Neuronal stem cell (in vitro differentiated cells): ENCODE results near the gene RARB.

ENCODE experiments used
- DNase-seq: peaks from one replicate; pipeline ENCODE4 v3.0.0-alpha.2; 2013; ENCODE audit warnings: low spot score
- H2AFZ ChIP-seq: one replicate; pipeline ENCODE4 v1.6.1; 2013; ENCODE audit warnings: mild to moderate bottlenecking, low read length, inconsistent platforms
- H2AK5ac ChIP-seq: 2 replicates; pipeline ENCODE4 v1.6.1; 2013; ENCODE audit warnings: low read depth, mild to moderate bottlenecking, inconsistent platforms, low read length, moderate library complexity, mixed read lengths
- H2BK120ac ChIP-seq: 2 replicates; pipeline ENCODE4 v1.6.1; 2013; ENCODE audit warnings: low read depth, mild to moderate bottlenecking, inconsistent platforms, low read length, moderate library complexity, mixed read lengths
- H2BK12ac ChIP-seq: one replicate; pipeline ENCODE4 v1.6.1; 2013; ENCODE audit warnings: low read length, inconsistent platforms
- H2BK15ac ChIP-seq: 2 replicates; pipeline ENCODE4 v1.6.1; 2013; ENCODE audit warnings: mild to moderate bottlenecking, low read length, inconsistent platforms, mixed read lengths
- H2BK5ac ChIP-seq: one replicate; pipeline ENCODE4 v1.6.1; 2013; ENCODE audit warnings: inconsistent platforms, mild to moderate bottlenecking, low read length, moderate library complexity
- H3K14ac ChIP-seq: one replicate; pipeline ENCODE4 v1.6.1; 2013; ENCODE audit warnings: low read length, inconsistent platforms
- H3K18ac ChIP-seq: 2 replicates; pipeline ENCODE4 v1.6.1; 2013; ENCODE audit warnings: low read length, inconsistent platforms
- H3K23ac ChIP-seq: 2 replicates; pipeline ENCODE4 v1.6.1; 2013; ENCODE audit warnings: low read depth, mild to moderate bottlenecking, mixed read lengths, low read length, inconsistent platforms; ENCODE audit not compliant: poor library complexity
- H3K27ac ChIP-seq: replicated peaks from 3 replicates; pipeline ENCODE4 v1.5.1; 2013; ENCODE audit warnings: low read length, inconsistent platforms
- H3K27me3 ChIP-seq, 3 experiments: 2 replicates each; pipeline ENCODE4 v1.6.1; 2013; ENCODE audit warnings: low read length in 3 of 3, mild to moderate bottlenecking in 2 of 3, inconsistent platforms in 1 of 3, low read depth in 1 of 3, mixed read lengths in 1 of 3, moderate library complexity in 1 of 3; ENCODE audit not compliant: control insufficient read depth in 3 of 3, insufficient read depth in 3 of 3
- H3K36me3 ChIP-seq, 2 donors: replicated peaks in 1 of 2; 2 replicates each; pipeline ENCODE4 v1.6.1; 2013; ENCODE audit warnings: low read length in 2 of 2; ENCODE audit not compliant: control insufficient read depth in 2 of 2, insufficient read depth in 2 of 2
- H3K4ac ChIP-seq: 2 replicates; pipeline ENCODE4 v1.6.1; 2013; ENCODE audit warnings: inconsistent platforms, mild to moderate bottlenecking, low read length, moderate library complexity
- H3K4me1 ChIP-seq, 2 donors: 1 replicate in 1 of 2; 2 replicates in 1 of 2; pipeline ENCODE4 v1.6.1; 2013; ENCODE audit warnings: low read length in 2 of 2, low read depth in 1 of 2; ENCODE audit not compliant: control insufficient read depth in 2 of 2, insufficient read depth in 1 of 2
- H3K4me2 ChIP-seq: one replicate; pipeline ENCODE4 v1.6.1; 2013; ENCODE audit warnings: mild to moderate bottlenecking, low read length, inconsistent platforms; ENCODE audit not compliant: insufficient read depth, poor library complexity, severe bottlenecking
- H3K4me3 ChIP-seq, 2 donors: 2 replicates each; pipeline ENCODE4 v1.5.1; 2013; ENCODE audit warnings: low read length in 2 of 2, mild to moderate bottlenecking in 2 of 2, inconsistent platforms in 1 of 2, moderate library complexity in 1 of 2
- H3K79me1 ChIP-seq: one replicate; pipeline ENCODE4 v1.6.1; 2013; ENCODE audit warnings: low read depth, mild to moderate bottlenecking, inconsistent platforms, low read length, moderate library complexity
- H3K9ac ChIP-seq: one replicate; pipeline ENCODE4 v1.6.1; 2013; ENCODE audit warnings: mild to moderate bottlenecking, low read depth, low read length, inconsistent platforms; ENCODE audit not compliant: poor library complexity
- H3K9me3 ChIP-seq, 2 donors: replicated peaks in 1 of 2; 2 replicates each; pipeline versions ENCODE3 to v1.6.1; 2013; ENCODE audit warnings: low read length in 2 of 2, mild to moderate bottlenecking in 2 of 2, inconsistent platforms in 1 of 2, low read depth in 1 of 2, mixed read lengths in 1 of 2, moderate library complexity in 1 of 2; ENCODE audit not compliant: control insufficient read depth in 2 of 2, insufficient read depth in 1 of 2
- H4K8ac ChIP-seq: one replicate; pipeline ENCODE4 v1.6.1; 2013; ENCODE audit warnings: low read depth, mild to moderate bottlenecking, inconsistent platforms, low read length, moderate library complexity
- H4K91ac ChIP-seq: one replicate; pipeline ENCODE4 v1.6.1; 2013; ENCODE audit warnings: low read length, low read depth, mild to moderate bottlenecking, inconsistent platforms; ENCODE audit not compliant: poor library complexity
- WGBS, 2 donors: extraction: QIAGEN DNeasy Blood & Tissue Kit; methylation state at CpG; one replicate each; pipeline ENCODE4 v1.1.7; 2013; ENCODE audit warnings: missing lambda C conversion rate in 2 of 2, mixed read lengths in 1 of 2; ENCODE audit not compliant: insufficient read length in 2 of 2, insufficient replicate concordance in 1 of 2; ENCODE audit errors: extremely low coverage in 2 of 2; 5-methylcytosine and 5-hydroxymethylcytosine counted together

Gene RARB

DNA sequence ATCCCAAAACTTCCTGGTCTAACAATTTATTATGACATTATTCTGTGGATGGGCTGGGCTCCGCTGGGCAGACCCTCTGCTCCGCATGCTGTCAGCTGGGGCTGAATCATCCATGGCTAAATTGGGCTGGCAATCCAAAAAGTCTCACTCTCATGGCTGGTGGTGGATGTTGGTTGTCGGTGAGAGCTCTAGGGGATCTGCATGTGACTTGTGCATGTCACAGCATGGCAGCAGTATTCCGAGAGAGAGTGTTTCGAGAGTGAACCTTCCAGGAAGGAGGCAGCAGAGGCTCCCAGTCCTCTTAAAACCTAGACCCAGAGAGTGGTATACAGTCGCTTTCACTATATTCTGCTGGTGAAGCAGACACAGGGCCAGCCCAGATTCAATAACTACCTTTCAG lies 9.9 kb downstream of the RARB start:
- no peak overlapping the region for H4K91ac ChIP-seq
- H3K27me3 ChIP-seq, result no peaks in the 10 kb centered on the region
- H3K4me1 ChIP-seq, result peaks cover 0 to 3% of the 10 kb centered on the region in 2 donors
- no peak overlapping the region for H3K9ac ChIP-seq
- H2AFZ ChIP-seq, result no peak overlapping the region
- no peak overlapping the region for H3K18ac ChIP-seq
- H4K8ac ChIP-seq, result no peak overlapping the region
- DNase-seq, result no peak
- no peaks in the 10 kb centered on the region for H3K9me3 ChIP-seq
- H2AK5ac ChIP-seq, result no peak overlapping the region
- no peak overlapping the region for H3K23ac ChIP-seq
- H3K4me2 ChIP-seq, result no peak overlapping the region
- no peak overlapping the region for H2BK5ac ChIP-seq
- H2BK12ac ChIP-seq, result no peak overlapping the region
- no peak overlapping the region for H2BK15ac ChIP-seq
- no peaks in the 10 kb centered on the region for H3K36me3 ChIP-seq
- H2BK120ac ChIP-seq, result no peak overlapping the region
- no peak overlapping the region for H3K14ac ChIP-seq
- no peaks in the 10 kb centered on the region for H3K79me1 ChIP-seq
- WGBS, 2 donors, result no CpG with 5 or more reads among the region's 6 CpGs
- no peak overlapping the region for H3K27ac ChIP-seq
- no peak overlapping the region for H3K4me3 ChIP-seq
- H3K4ac ChIP-seq, result no peak overlapping the region

DNA sequence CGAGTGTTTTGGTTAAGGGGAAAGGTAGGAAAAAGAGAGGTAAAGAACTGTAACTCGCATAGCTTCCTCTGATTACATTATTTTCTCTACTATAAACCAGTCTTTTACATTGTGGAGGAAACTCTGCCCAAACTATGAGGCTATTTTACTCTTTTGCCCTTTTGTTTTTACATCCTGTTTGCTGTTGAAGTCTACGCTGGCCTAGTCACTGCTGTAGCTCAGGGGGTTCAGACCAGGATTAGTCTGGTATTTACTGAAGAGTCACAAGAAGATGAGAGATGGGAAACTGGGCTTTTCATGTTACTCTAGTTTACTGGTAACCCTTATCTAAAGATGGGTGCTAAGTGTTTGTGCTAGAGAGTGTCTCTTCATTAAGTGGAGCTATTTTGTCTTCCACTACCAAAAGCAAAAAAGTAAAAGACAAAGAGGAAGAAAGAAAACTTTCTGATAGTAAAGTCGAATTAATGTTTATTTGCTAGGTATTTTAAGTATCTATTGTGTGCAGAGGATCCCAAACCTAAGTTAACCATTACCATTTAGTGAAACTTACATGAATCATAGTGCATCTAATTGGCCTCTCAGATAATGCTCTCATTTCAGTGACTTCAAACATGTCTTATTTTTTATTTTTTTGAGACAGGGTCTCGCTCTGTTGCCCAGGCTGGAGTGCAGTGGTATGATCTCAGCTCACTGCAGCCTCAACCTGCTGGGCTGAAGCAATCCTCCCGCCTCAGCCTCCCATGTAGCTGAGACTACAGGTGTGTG lies 10.9 kb downstream of the RARB start:
- no peaks in the 10 kb centered on the region for H3K79me1 ChIP-seq
- H3K9ac ChIP-seq, result no peak overlapping the region
- no CpG with 5 or more reads among the region's 6 CpGs for WGBS, 2 donors
- H4K91ac ChIP-seq, result no peak overlapping the region
- no peak overlapping the region for H3K4ac ChIP-seq
- H3K27ac ChIP-seq, result no peak overlapping the region
- no peak overlapping the region for H4K8ac ChIP-seq
- no peak overlapping the region for H2BK12ac ChIP-seq
- H3K23ac ChIP-seq, result no peak overlapping the region
- peaks cover 0 to 2% of the 10 kb centered on the region in 2 donors for H3K4me1 ChIP-seq
- H3K4me2 ChIP-seq, result no peak overlapping the region
- no peak overlapping the region for H3K18ac ChIP-seq
- H2AK5ac ChIP-seq, result no peak overlapping the region
- H3K27me3 ChIP-seq, result no peaks in the 10 kb centered on the region
- H3K9me3 ChIP-seq, result no peaks in the 10 kb centered on the region
- H2AFZ ChIP-seq, result peak overlapping the region; percentile 76
- no peak for DNase-seq
- H3K14ac ChIP-seq, result no peak overlapping the region
- H2BK15ac ChIP-seq, result no peak overlapping the region
- H2BK120ac ChIP-seq, result no peak overlapping the region
- no peak overlapping the region for H3K4me3 ChIP-seq
- no peaks in the 10 kb centered on the region for H3K36me3 ChIP-seq
- H2BK5ac ChIP-seq, result no peak overlapping the region

GRCh38 chr3:25441234-25441856 lies 13.3 kb downstream of the RARB start:
- no peak overlapping the region for H4K91ac ChIP-seq
- H2BK120ac ChIP-seq, result no peak overlapping the region
- H3K27ac ChIP-seq, result no peak overlapping the region
- H3K14ac ChIP-seq, result no peak overlapping the region
- H2AFZ ChIP-seq, result no peak overlapping the region
- no peak overlapping the region for H3K4me3 ChIP-seq
- no peaks in the 10 kb centered on the region for H3K27me3 ChIP-seq
- H3K9ac ChIP-seq, result no peak overlapping the region
- no peak for DNase-seq
- WGBS, 2 donors, result no CpG with 5 or more reads among the region's 17 CpGs
- no peak overlapping the region for H4K8ac ChIP-seq
- H2BK5ac ChIP-seq, result no peak overlapping the region
- no peaks in the 10 kb centered on the region for H3K9me3 ChIP-seq
- H2AK5ac ChIP-seq, result no peak overlapping the region
- no peak overlapping the region for H3K4ac ChIP-seq
- H3K79me1 ChIP-seq, result no peaks in the 10 kb centered on the region
- H2BK15ac ChIP-seq, result no peak overlapping the region
- no peaks in the 10 kb centered on the region for H3K36me3 ChIP-seq
- no peak overlapping the region for H3K23ac ChIP-seq
- H3K4me1 ChIP-seq, result peaks cover 0 to 2% of the 10 kb centered on the region in 2 donors
- peak overlapping the region; percentile 44 for H3K18ac ChIP-seq
- H2BK12ac ChIP-seq, result no peak overlapping the region
- H3K4me2 ChIP-seq, result no peak overlapping the region

DNA sequence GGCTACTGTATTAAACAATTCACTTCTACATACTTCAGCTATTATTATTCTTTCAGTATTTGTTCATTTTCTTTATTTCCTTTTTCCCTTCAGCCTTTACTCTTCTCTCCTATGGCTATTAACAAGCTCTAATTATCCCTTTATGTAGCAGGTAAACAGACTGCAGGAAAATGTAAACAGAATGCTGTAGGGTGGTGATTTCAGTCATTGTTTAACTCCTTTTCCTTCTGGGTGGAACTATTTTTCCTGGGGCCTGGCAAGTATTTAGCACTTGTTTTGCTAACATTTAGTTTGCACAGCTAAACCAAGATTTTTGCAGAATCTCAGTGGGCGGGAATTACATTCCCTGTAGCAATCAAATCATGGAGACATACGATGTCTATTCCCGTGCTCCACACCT lies 14.4 kb downstream of the RARB start:
- Histone ChIP-seq H4K91ac (no peak overlapping the region), H3K27ac (no peak overlapping the region)

More for the DNA sequence above, 14.4 kb downstream of the RARB start:
- Histone ChIP-seq H3K18ac (no peak overlapping the region), H2AK5ac (no peak overlapping the region), H2BK5ac (no peak overlapping the region), H3K4me1 (peaks cover 0 to 2% of the 10 kb centered on the region in 2 donors), H2BK12ac (no peak overlapping the region), H3K27me3 (no peaks in the 10 kb centered on the region), H3K14ac (no peak overlapping the region), H2AFZ (no peak overlapping the region), H3K36me3 (no peaks in the 10 kb centered on the region), H3K23ac (no peak overlapping the region), H3K9ac (no peak overlapping the region), H3K4me3 (no peak overlapping the region), H4K8ac (no peak overlapping the region), H2BK120ac (no peak overlapping the region), H3K4me2 (no peak overlapping the region), H3K79me1 (no peaks in the 10 kb centered on the region), H3K9me3 (no peaks in the 10 kb centered on the region), H3K4ac (no peak overlapping the region), H2BK15ac (no peak overlapping the region)
- WGBS, 2 donors, result no CpG with 5 or more reads among the region's 3 CpGs
- no peak for DNase-seq
